HK-2 (cell line): ENCODE data around the gene RIN2.

ENCODE experiments used
- DNase-seq: peaks from one replicate; pipeline ENCODE4 v3.0.0-alpha.2; 2018; ENCODE audit not compliant: unreplicated experiment

Gene RIN2

GRCh38 chr20:19758133-19758500 lies at the start of gene RIN2:
Gene RIN2, plus strand, starts transcription at chr20:19758258. Its CDS starts 131,344 bp downstream, at chr20:19889602.
- no peak for DNase-seq

- no peak for DNase-seq
Measured at GRCh38 chr20:19709635-19710335, 48.3 kb upstream of the RIN2 start.

- no peak for DNase-seq
Measured at GRCh38 chr20:19710336-19711120, 47.5 kb upstream of the RIN2 start.

GRCh38 chr20:19711126-19711525 lies 46.9 kb upstream of the RIN2 start:
- no peak for DNase-seq

- DNase-seq: no peak
Measured at GRCh38 chr20:19712721-19713260, 45.3 kb upstream of the RIN2 start.

- no peak for DNase-seq
Measured at GRCh38 chr20:19713822-19714578, 44.1 kb upstream of the RIN2 start.

- DNase-seq: no peak
Measured at GRCh38 chr20:19714579-19714840, 43.5 kb upstream of the RIN2 start.

GRCh38 chr20:19715986-19716385 lies 42.1 kb upstream of the RIN2 start:
- DNase-seq: no peak

GRCh38 chr20:19718880-19719279 lies 39.2 kb upstream of the RIN2 start:
- DNase-seq: no peak

- DNase-seq: no peak
Measured at GRCh38 chr20:19720991-19721390, 37.1 kb upstream of the RIN2 start.

- DNase-seq: no peak
Measured at GRCh38 chr20:19723051-19723450, 35.0 kb upstream of the RIN2 start.

- DNase-seq: no peak
Measured at GRCh38 chr20:19723813-19724430, 34.1 kb upstream of the RIN2 start.

- no peak for DNase-seq
Measured at GRCh38 chr20:19725373-19725772, 32.7 kb upstream of the RIN2 start.

- DNase-seq: no peak
Measured at GRCh38 chr20:19725814-19726525, 32.1 kb upstream of the RIN2 start.

- no peak for DNase-seq
Measured at GRCh38 chr20:19727251-19727847, 30.7 kb upstream of the RIN2 start.

- DNase-seq: no peak
Measured at GRCh38 chr20:19729672-19730071, 28.4 kb upstream of the RIN2 start.

GRCh38 chr20:19730706-19731105 lies 27.4 kb upstream of the RIN2 start:
- no peak for DNase-seq

GRCh38 chr20:19734811-19735210 lies 23.2 kb upstream of the RIN2 start:
- no peak for DNase-seq

- DNase-seq: peak; percentile 68
Measured at GRCh38 chr20:19735446-19735845, 22.6 kb upstream of the RIN2 start.

- no peak for DNase-seq
Measured at GRCh38 chr20:19737025-19737424, 21.0 kb upstream of the RIN2 start.

GRCh38 chr20:19738951-19739350 lies 19.1 kb upstream of the RIN2 start:
- no peak for DNase-seq
